Cardiac muscle cell (in vitro differentiated cells and primary cell): Measurements from ENCODE around the gene SEMA4D. TPM values are rescaled to one million over a fixed set of nuclear protein-coding genes. Genes with fewer than 3 reads are reported as not detected.

ENCODE experiments used
- DNase-seq, 2 donors: peaks; one replicate each; pipeline versions ENCODE4 v3.0.0 to v3.0.0-alpha.2; 2010 to 2017; ENCODE audit warnings: low read depth in 1 of 2, low spot score in 1 of 2
- H3K27ac ChIP-seq: fragments of 200-600 bp; sonication (generic); 2 replicates; pipeline ENCODE4 v1.5.1; 2016
- H3K27me3 ChIP-seq: fragments of 200-600 bp; sonication (generic); 2 replicates; pipeline ENCODE4 v1.6.0; 2016; ENCODE audit warnings: control low read depth
- H3K36me3 ChIP-seq: fragments of 200-600 bp; sonication (generic); 2 replicates; pipeline ENCODE4 v1.5.1; 2016; ENCODE audit warnings: control low read depth
- H3K4me1 ChIP-seq: fragments of 200-600 bp; sonication (generic); 2 replicates; pipeline ENCODE4 v1.8.1; 2017; ENCODE audit warnings: low read depth, mild to moderate bottlenecking, mixed run types
- H3K4me3 ChIP-seq: fragments of 200-600 bp; sonication (generic); 2 replicates; pipeline ENCODE4 v1.5.1; 2016; ENCODE audit warnings: mild to moderate bottlenecking
- H3K9me3 ChIP-seq: fragments of 200-600 bp; sonication (generic); 2 replicates; pipeline ENCODE4 v1.5.1; 2017; ENCODE audit warnings: low read depth, mild to moderate bottlenecking, control low read depth
- CTCF ChIP-seq: IDR thresholded peaks from 2 replicates; pipeline ENCODE4 v1.5.1; 2012; ENCODE audit warnings: low read depth, mild to moderate bottlenecking, low read length
- polyA plus RNA-seq: library from polyadenylated mRNA; unstranded; fragments of >200 nt; fragmentation: Nextera tagmentation; extraction: Ambion mirVana; gene quantifications from 2 replicates; pipeline ENCODE4 v1.2.1, GENCODE V29; 2016
- total RNA-seq: library from RNA; depleted of rRNA; stranded (reverse); fragments of >200 nt; gene quantifications from 2 replicates; pipeline ENCODE4 v1.2.3, GENCODE V29; 2016

SEMA4D gene
- total and polyA plus RNA-seq, 2 experiments from 2014 or later, result 16.5 to 34.2 TPM

GRCh38 chr9:89532944-89533343 lies 35.0 kb upstream of the SEMA4D start:
- no peak for TF ChIP-seq CTCF
- Histone ChIP-seq H3K27ac (no peak overlapping the region), H3K36me3 (no peaks in the 10 kb centered on the region), H3K4me3 (no peak overlapping the region), H3K9me3 (no peaks in the 10 kb centered on the region), H3K27me3 (no peaks in the 10 kb centered on the region), H3K4me1 (no peaks in the 10 kb centered on the region)
- DNase-seq, result no peak

- no peaks in the 10 kb centered on the region for H3K9me3 ChIP-seq
- H3K4me1 ChIP-seq, result no peaks in the 10 kb centered on the region
- no peak overlapping the region for H3K4me3 ChIP-seq
- H3K27me3 ChIP-seq, result no peaks in the 10 kb centered on the region
- H3K36me3 ChIP-seq, result no peaks in the 10 kb centered on the region
- no peak overlapping the region for H3K27ac ChIP-seq
- no peak for TF ChIP-seq CTCF
- no peak for DNase-seq
Measured at GRCh38 chr9:89532478-89532877, 34.6 kb upstream of the SEMA4D start.

- no peaks in the 10 kb centered on the region for H3K4me1 ChIP-seq
- no peak for DNase-seq
- no peak for TF ChIP-seq CTCF
Measured at GRCh38 chr9:89531766-89532165, 33.9 kb upstream of the SEMA4D start.

GRCh38 chr9:89530726-89531125 lies 32.8 kb upstream of the SEMA4D start:
- Histone ChIP-seq H3K27me3 (no peaks in the 10 kb centered on the region), H3K36me3 (no peaks in the 10 kb centered on the region), H3K4me3 (no peak overlapping the region), H3K27ac (no peak overlapping the region), H3K9me3 (no peaks in the 10 kb centered on the region), H3K4me1 (no peaks in the 10 kb centered on the region)
- DNase-seq, result no peak
- no peak for TF ChIP-seq CTCF

More at GRCh38 chr9:89531766-89532165, 33.9 kb upstream of the SEMA4D start:
- no peaks in the 10 kb centered on the region for H3K27me3 ChIP-seq
- H3K4me3 ChIP-seq, result no peak overlapping the region
- H3K36me3 ChIP-seq, result no peaks in the 10 kb centered on the region
- no peak overlapping the region for H3K27ac ChIP-seq
- H3K9me3 ChIP-seq, result no peaks in the 10 kb centered on the region

GRCh38 chr9:89529243-89530035 lies 31.5 kb upstream of the SEMA4D start:
- no peak for DNase-seq
- Histone ChIP-seq H3K4me1 (no peaks in the 10 kb centered on the region), H3K27me3 (no peaks in the 10 kb centered on the region), H3K36me3 (no peaks in the 10 kb centered on the region), H3K9me3 (no peaks in the 10 kb centered on the region), H3K4me3 (no peak overlapping the region), H3K27ac (no peak overlapping the region)
- TF ChIP-seq CTCF, result no peak
